KMS-11 (cell line): Measurements from ENCODE around the gene TLR4.

Experiments
- H2AFZ ChIP-seq: fragments of 200-600 bp; sonication (generic); 2 replicates; pipeline ENCODE4 v1.6.1; 2016; ENCODE audit warnings: antibody characterized with exemption, mixed run types, low read depth
- H3K27ac ChIP-seq: fragments of 200-600 bp; sonication (generic); 2 replicates; pipeline ENCODE4 v1.6.1; 2016; ENCODE audit warnings: mild to moderate bottlenecking, mixed run types
- H3K27me3 ChIP-seq: fragments of 200-600 bp; sonication (generic); 2 replicates; pipeline ENCODE4 v1.6.1; 2017; ENCODE audit warnings: mild to moderate bottlenecking, low read depth, mixed run types, moderate library complexity; ENCODE audit not compliant: insufficient read depth
- H3K36me3 ChIP-seq: fragments of 200-600 bp; sonication (generic); 2 replicates; pipeline ENCODE4 v1.6.1; 2017; ENCODE audit warnings: mild to moderate bottlenecking, mixed run types; ENCODE audit not compliant: insufficient read depth
- H3K4me1 ChIP-seq: fragments of 200-600 bp; sonication (generic); 2 replicates; pipeline ENCODE4 v1.6.1; 2016; ENCODE audit warnings: mild to moderate bottlenecking, low read depth, mixed run types; ENCODE audit not compliant: poor library complexity, severe bottlenecking
- H3K4me2 ChIP-seq: fragments of 200-600 bp; sonication (generic); 2 replicates; pipeline ENCODE4 v1.7.0; 2016; ENCODE audit warnings: mild to moderate bottlenecking, mixed run types
- H3K4me3 ChIP-seq: fragments of 200-600 bp; sonication (generic); IDR thresholded peaks from 2 replicates; pipeline ENCODE4 v1.6.1; 2017; ENCODE audit warnings: low read depth, low read length, mixed read lengths; ENCODE audit not compliant: insufficient read depth
- H3K79me2 ChIP-seq: fragments of 200-600 bp; sonication (generic); 2 replicates; pipeline ENCODE4 v1.6.1; 2016; ENCODE audit warnings: low read depth, mixed run types; ENCODE audit not compliant: insufficient read depth
- H3K9ac ChIP-seq: fragments of 200-600 bp; sonication (generic); 2 replicates; pipeline ENCODE4 v1.6.1; 2016; ENCODE audit warnings: mild to moderate bottlenecking, mixed run types
- H4K20me1 ChIP-seq: fragments of 200-600 bp; sonication (generic); 2 replicates; pipeline ENCODE4 v1.6.1; 2016; ENCODE audit warnings: mild to moderate bottlenecking, mixed run types; ENCODE audit not compliant: insufficient read depth
- CTCF ChIP-seq: fragments of 200-600 bp; sonication (generic); conservative IDR thresholded peaks from 2 replicates; pipeline ENCODE4 v1.6.1; 2017; ENCODE audit warnings: low read depth, mild to moderate bottlenecking, antibody characterized with exemption, low read length, moderate library complexity, mixed read lengths

TLR4 gene

GRCh38 chr9:117703537-117703936, 666 bp upstream of the TLR4 start:
- Histone ChIP-seq H2AFZ (peak overlapping the region; percentile 82; the same call in 1 of the 2 replicates), H3K4me1 (peaks cover 28% of the 10 kb centered on the region), H3K9ac (peak overlapping the region; percentile 36; the same call in 1 of the 2 replicates), H3K27me3 (no peaks in the 10 kb centered on the region), H4K20me1 (no peaks in the 10 kb centered on the region), H3K36me3 (no peaks in the 10 kb centered on the region), H3K79me2 (no peaks in the 10 kb centered on the region), H3K27ac (peak overlapping the region; percentile 60), H3K4me2 (peak overlapping the region; percentile 74), H3K4me3 (no peak overlapping the region)
- no peak for TF ChIP-seq CTCF

- Histone ChIP-seq H3K36me3 (no peaks in the 10 kb centered on the region), H3K4me1 (peaks cover 28% of the 10 kb centered on the region), H3K4me3 (no peak overlapping the region), H3K79me2 (no peaks in the 10 kb centered on the region), H3K27ac (peak overlapping the region; percentile 60), H2AFZ (peak overlapping the region; percentile 82), H3K4me2 (peak overlapping the region; percentile 74), H3K9ac (peak overlapping the region; percentile 36; the same call in 1 of the 2 replicates), H4K20me1 (no peaks in the 10 kb centered on the region), H3K27me3 (no peaks in the 10 kb centered on the region)
- no peak for TF ChIP-seq CTCF
Measured at GRCh38 chr9:117704597-117704996, 394 bp downstream of the TLR4 start.

GRCh38 chr9:117705386-117705785, 1.2 kb downstream of the TLR4 start:
- H2AFZ ChIP-seq = no peak overlapping the region
- H3K4me3 ChIP-seq = no peak overlapping the region
- TF ChIP-seq CTCF = no peak
- no peaks in the 10 kb centered on the region for H3K79me2 ChIP-seq
- peaks cover 28% of the 10 kb centered on the region for H3K4me1 ChIP-seq
- H3K27ac ChIP-seq = no peak overlapping the region
- H3K36me3 ChIP-seq = no peaks in the 10 kb centered on the region
- peak overlapping the region; percentile 74; the same call in 1 of the 2 replicates for H3K4me2 ChIP-seq
- no peaks in the 10 kb centered on the region for H4K20me1 ChIP-seq
- no peaks in the 10 kb centered on the region for H3K27me3 ChIP-seq
- no peak overlapping the region for H3K9ac ChIP-seq

- no peaks in the 10 kb centered on the region for H4K20me1 ChIP-seq
- TF ChIP-seq CTCF = no peak
- H3K4me2 ChIP-seq = no peak overlapping the region
- no peak overlapping the region for H3K4me3 ChIP-seq
- no peak overlapping the region for H3K27ac ChIP-seq
- H3K9ac ChIP-seq = no peak overlapping the region
- H3K4me1 ChIP-seq = peaks cover 28% of the 10 kb centered on the region
- H3K27me3 ChIP-seq = no peaks in the 10 kb centered on the region
- H3K79me2 ChIP-seq = no peaks in the 10 kb centered on the region
- no peaks in the 10 kb centered on the region for H3K36me3 ChIP-seq
- H2AFZ ChIP-seq = no peak overlapping the region
Measured at GRCh38 chr9:117706421-117707116, 2.4 kb downstream of the TLR4 start.
